Measurements from ENCODE around the gene KANK3. TPM values are rescaled to one million over a fixed set of nuclear protein-coding genes. Genes with fewer than 3 reads are reported as not detected.

The KANK3 gene
- total and polyA plus RNA-seq, 9 of the 15 experiments (the other 6 are each of a cell fraction or from before 2014, with no cell fraction given): 0.03 to 0.40 (median 0.08) TPM; not detected in 6

DNA sequence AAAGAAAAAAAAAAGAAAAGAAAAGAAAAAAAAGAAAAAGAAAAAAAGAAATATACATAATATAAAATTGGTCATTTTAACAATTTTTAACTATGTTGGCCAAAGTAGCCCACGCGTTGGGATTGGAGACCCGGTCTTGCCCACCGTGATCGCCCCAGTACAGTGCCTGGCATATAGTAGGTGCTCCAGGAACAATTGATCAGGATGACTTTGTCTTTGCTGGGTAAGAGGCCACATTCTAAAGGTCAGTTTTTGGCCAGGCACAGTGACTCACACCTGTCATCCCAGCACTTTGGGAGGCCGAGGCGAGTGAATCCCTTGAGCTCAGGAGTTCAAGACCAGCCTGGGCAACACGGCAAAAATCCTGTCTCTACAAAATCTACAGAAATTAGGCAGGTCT lies 17.1 kb upstream of the KANK3 start:
- no TSS peak for BruUV-seq (replicated peaks)
- CTCF ChIA-PET (ENCODE audit: low intra/inter-chr PET ratio): no interaction called here
- WGBS (ENCODE audit: insufficient coverage, low coverage, missing lambda C conversion rate): 53% methylated on average over 8 of the region's 8 CpGs
- H3K4me1 ChIP-seq (replicated peaks in 1 of 2; ENCODE audit: control insufficient read depth in 2 of 2, insufficient read depth in 2 of 2, low read length in 2 of 2): peaks cover 14 to 16% of the 10 kb centered on the region in 2 experiments
- no peak for DNase-seq (ENCODE audit: extremely low read depth in 1 of 4, low spot score in 3 of 4)
- H3K27ac ChIP-seq (ENCODE audit: extremely low read depth, low read depth, low read length): no peak overlapping the region
- intact Hi-C loops (cut with micrococcal nuclease): no loop called here
- H3K36me3 ChIP-seq (ENCODE audit: control insufficient read depth, insufficient read depth, low read length): no peaks in the 10 kb centered on the region
- peaks cover 0 to 12% of the 10 kb centered on the region in 2 experiments; a peak in 2 of 5 replicates for H3K27me3 ChIP-seq (ENCODE audit: control insufficient read depth in 2 of 2, insufficient read depth in 2 of 2, low read length in 2 of 2)
- H3K9me3 ChIP-seq (replicated peaks; ENCODE audit: control insufficient read depth, insufficient read depth, low read depth, low read length): no peaks in the 10 kb centered on the region
- TF ChIP-seq ZNF212 (CRISPR knock-in tag; IDR thresholded peaks at IDR 0.05): no peak
- no peak for TF ChIP-seq ZC3H8 (IDR thresholded peaks at IDR 0.05)
- no peak for TF ChIP-seq SNAPC5 (CRISPR knock-in tag; IDR thresholded peaks at IDR 0.05)
- TF ChIP-seq POLR2AphosphoS2 (IDR thresholded peaks at IDR 0.05; ENCODE audit: low read length): no peak
- TF ChIP-seq ZNF140 (CRISPR knock-in tag; IDR thresholded peaks at IDR 0.05): no peak
- TF ChIP-seq RNF2 (IDR thresholded peaks at IDR 0.05): no peak
- H4K20me1 ChIP-seq (replicated peaks; ENCODE audit: control insufficient read depth, insufficient read depth, low read length): no peaks in the 10 kb centered on the region
- in situ Hi-C loops (cut with MboI): no loop called here
- H2AFZ ChIP-seq (ENCODE audit: low read depth, low read length): no peak overlapping the region
- POLR2A ChIA-PET: interaction anchor here (0.6 to 1.1 kb wide), 3 partner anchors 19 to 58 kb away, joined by 3 to 4 read pairs (median 4); no protein-coding TSS in a partner anchor
- ATAC-seq: no peak
- no peak for FAIRE-seq
- no peaks in the 10 kb centered on the region for H3K79me2 ChIP-seq (ENCODE audit: control insufficient read depth, insufficient read depth, low read length)
- H3K4me3 ChIP-seq: no peak overlapping the region
- H3K9ac ChIP-seq (ENCODE audit: insufficient read depth in 1 of 2, low read depth in 2 of 2, low read length in 2 of 2): no peak overlapping the region
- no peak overlapping the region for H3K4me2 ChIP-seq (ENCODE audit: insufficient read depth, low read length)
- H3K9me1 ChIP-seq (ENCODE audit: control insufficient read depth, insufficient read depth, low read length): no peaks in the 10 kb centered on the region

GRCh38 chr19:8358948-8359347 lies 15.9 kb upstream of the KANK3 start:
- H3K4me1 ChIP-seq (replicated peaks in 1 of 2; ENCODE audit: control insufficient read depth in 2 of 2, insufficient read depth in 2 of 2, low read length in 2 of 2): peaks cover 15 to 18% of the 10 kb centered on the region in 2 experiments
- intact Hi-C loops (cut with micrococcal nuclease) (no loop called here), in situ Hi-C loops (cut with MboI) (loop anchor here (5.0 kb wide), 1 partner anchor 38 kb away; no protein-coding TSS in a partner anchor)
- H2AFZ ChIP-seq (ENCODE audit: low read depth, low read length): no peak overlapping the region
- ATAC-seq (no peak), DNase-seq (ENCODE audit: extremely low read depth in 1 of 4, low spot score in 3 of 4) (no peak), FAIRE-seq (no peak)
- WGBS (ENCODE audit: insufficient coverage, low coverage, missing lambda C conversion rate): 57% methylated on average over 6 of the region's 6 CpGs
- no peak overlapping the region for H3K27ac ChIP-seq (ENCODE audit: extremely low read depth, low read depth, low read length)
- BruUV-seq (replicated peaks): no TSS peak
- TF ChIP-seq, protein P1, sequence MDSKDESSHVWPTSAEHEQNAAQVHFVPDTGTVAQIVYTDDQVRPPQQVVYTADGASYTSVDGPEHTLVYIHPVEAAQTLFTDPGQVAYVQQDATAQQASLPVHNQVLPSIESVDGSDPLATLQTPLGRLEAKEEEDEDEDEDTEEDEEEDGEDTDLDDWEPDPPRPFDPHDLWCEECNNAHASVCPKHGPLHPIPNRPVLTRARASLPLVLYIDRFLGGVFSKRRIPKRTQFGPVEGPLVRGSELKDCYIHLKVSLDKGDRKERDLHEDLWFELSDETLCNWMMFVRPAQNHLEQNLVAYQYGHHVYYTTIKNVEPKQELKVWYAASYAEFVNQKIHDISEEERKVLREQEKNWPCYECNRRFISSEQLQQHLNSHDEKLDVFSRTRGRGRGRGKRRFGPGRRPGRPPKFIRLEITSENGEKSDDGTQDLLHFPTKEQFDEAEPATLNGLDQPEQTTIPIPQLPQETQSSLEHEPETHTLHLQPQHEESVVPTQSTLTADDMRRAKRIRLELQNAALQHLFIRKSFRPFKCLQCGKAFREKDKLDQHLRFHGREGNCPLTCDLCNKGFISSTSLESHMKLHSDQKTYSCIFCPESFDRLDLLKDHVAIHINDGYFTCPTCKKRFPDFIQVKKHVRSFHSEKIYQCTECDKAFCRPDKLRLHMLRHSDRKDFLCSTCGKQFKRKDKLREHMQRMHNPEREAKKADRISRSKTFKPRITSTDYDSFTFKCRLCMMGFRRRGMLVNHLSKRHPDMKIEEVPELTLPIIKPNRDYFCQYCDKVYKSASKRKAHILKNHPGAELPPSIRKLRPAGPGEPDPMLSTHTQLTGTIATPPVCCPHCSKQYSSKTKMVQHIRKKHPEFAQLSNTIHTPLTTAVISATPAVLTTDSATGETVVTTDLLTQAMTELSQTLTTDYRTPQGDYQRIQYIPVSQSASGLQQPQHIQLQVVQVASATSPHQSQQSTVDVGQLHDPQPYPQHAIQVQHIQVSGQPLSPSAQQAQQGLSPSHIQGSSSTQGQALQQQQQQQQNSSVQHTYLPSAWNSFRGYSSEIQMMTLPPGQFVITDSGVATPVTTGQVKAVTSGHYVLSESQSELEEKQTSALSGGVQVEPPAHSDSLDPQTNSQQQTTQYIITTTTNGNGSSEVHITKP (IDR thresholded peaks at IDR 0.05; ENCODE audit: partially characterized antibody): peak; percentile 61
- TF ChIP-seq ATF1 (CRISPR knock-in tag; IDR thresholded peaks at IDR 0.05) (no peak), ATF1 (tag; IDR thresholded peaks at IDR 0.05) (no peak)
- H4K20me1 ChIP-seq (replicated peaks; ENCODE audit: control insufficient read depth, insufficient read depth, low read length): no peaks in the 10 kb centered on the region
- no peak overlapping the region for H3K4me2 ChIP-seq (ENCODE audit: insufficient read depth, low read length)
- H3K9me3 ChIP-seq (replicated peaks; ENCODE audit: control insufficient read depth, insufficient read depth, low read depth, low read length): no peaks in the 10 kb centered on the region
- H3K4me3 ChIP-seq: no peak overlapping the region
- ChIA-PET CTCF (ENCODE audit: low intra/inter-chr PET ratio) (no interaction called here), POLR2A (interaction anchor here (1.0 kb wide), 1 partner anchor 36 kb away, joined by 4 read pairs; no protein-coding TSS in a partner anchor)
- H3K27me3 ChIP-seq (ENCODE audit: control insufficient read depth in 2 of 2, insufficient read depth in 2 of 2, low read length in 2 of 2): peaks cover 0 to 6% of the 10 kb centered on the region in 2 experiments; a peak in 1 of 5 replicates
- no peaks in the 10 kb centered on the region for H3K36me3 ChIP-seq (ENCODE audit: control insufficient read depth, insufficient read depth, low read length)
- H3K79me2 ChIP-seq (ENCODE audit: control insufficient read depth, insufficient read depth, low read length): no peaks in the 10 kb centered on the region
- no peaks in the 10 kb centered on the region for H3K9me1 ChIP-seq (ENCODE audit: control insufficient read depth, insufficient read depth, low read length)
- H3K9ac ChIP-seq (ENCODE audit: insufficient read depth in 1 of 2, low read depth in 2 of 2, low read length in 2 of 2): no peak overlapping the region

Data from K562 (cell line).